HS-27A (cell line): Measurements from ENCODE around the gene HMGCR.

Experiments
- DNase-seq: peaks from one replicate; pipeline ENCODE4 v3.0.0-alpha.2; 2012; ENCODE audit warnings: low read depth, missing footprints

The HMGCR gene

DNA sequence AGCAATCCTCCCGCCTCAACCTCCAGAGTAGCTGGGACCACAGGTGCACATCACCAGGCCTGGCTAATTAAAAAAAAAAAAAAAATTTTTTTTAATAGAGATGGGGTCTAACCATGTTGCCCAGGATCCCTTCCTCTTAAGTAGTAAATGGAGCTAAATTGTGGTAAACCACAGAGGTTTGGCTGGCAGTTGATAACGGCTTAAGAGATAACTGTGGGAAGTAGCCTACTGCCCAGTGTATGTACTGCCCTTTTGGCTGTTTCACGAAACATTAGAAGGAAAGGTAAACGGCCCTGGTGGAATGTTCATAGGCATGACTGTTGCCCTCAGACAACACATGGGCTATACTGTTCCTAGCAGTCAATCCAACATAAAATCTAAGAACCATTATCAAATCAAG, 44.4 kb downstream of the HMGCR start:
- DNase-seq: no peak

GRCh38 chr5:75384218-75384617, 47.2 kb downstream of the HMGCR start:
- no peak for DNase-seq

DNA sequence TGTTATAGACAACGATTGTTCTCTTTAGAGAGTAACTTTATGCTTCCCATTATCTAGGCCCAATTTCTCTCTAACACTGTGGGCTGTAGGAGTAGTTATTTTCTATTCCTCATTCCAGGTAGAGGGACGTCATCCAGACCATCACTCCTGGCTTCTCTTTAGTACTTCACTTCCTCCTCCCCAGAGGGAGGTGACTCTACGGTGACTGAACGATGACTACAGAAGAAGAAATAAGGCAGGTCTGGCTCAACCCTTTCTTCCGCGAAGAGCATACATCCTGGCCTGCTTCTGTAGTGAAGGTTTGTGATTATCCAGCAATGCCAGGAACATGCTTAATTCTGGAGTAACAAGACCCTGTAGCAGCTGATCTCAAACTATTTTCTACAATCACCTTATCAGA, 50.8 kb downstream of the HMGCR start:
- no peak for DNase-seq

- no peak for DNase-seq
Observed at GRCh38 chr5:75389430-75389829, 52.4 kb downstream of the HMGCR start.

- no peak for DNase-seq
Observed at GRCh38 chr5:75395277-75395676, 58.3 kb downstream of the HMGCR start.

DNA sequence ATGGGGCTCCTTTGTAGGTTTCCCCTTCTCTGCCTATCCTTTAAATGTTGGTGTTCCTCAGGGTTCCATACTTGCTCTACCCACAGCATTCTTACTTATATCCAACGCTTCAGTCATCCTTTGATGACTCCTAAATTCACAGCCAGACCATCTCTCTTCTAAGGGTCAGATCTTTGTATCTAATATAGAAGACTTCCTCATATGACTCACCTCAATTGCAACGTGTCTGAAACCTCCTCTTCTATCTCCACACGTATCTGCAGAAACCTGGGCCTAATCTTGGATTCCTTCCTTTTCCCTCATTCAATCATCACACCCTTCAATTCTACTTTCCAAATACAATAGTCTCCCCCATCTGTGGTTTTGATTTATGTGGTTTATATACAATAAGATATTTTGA, 68.3 kb downstream of the HMGCR start:
- DNase-seq: no peak
